IMR-90 (cell line): ENCODE data around the gene CADM4. TPM values are rescaled to one million over a fixed set of nuclear protein-coding genes. Genes with fewer than 3 reads are reported as not detected.

Experiments
- ATAC-seq: fragments of 200-7000 bp; cut with Tn5 transposase; 2 replicates; pipeline ENCODE4 v1.9.1; 2020; ENCODE audit warnings: low read depth, mild to moderate bottlenecking, moderate library complexity
- BruUV-seq: library from RNA; stranded (reverse); fragments of 400-500 nt; replicated peaks from 2 replicates; lab custom pipeline; 2021; lab: Mats Ljungman, UMichigan
- CTCF ChIA-PET: fragments of 300-600 bp; formaldehyde crosslinking; extraction: SDS; loops from one replicate; lab custom pipeline; 2021; ENCODE audit warnings: antibody characterized with exemption; lab: Yijun Ruan, JAX
- POLR2A ChIA-PET: fragments of 300-600 bp; sonication (Branson Sonifier 250); formaldehyde crosslinking; loops from one replicate; lab custom pipeline; 2022; ENCODE audit warnings: antibody characterized with exemption; ENCODE audit not compliant: unreplicated experiment; lab: Charles Lee
- DNase-seq: peaks from one replicate; pipeline ENCODE4 v3.0.0; 2013
- H2AFZ ChIP-seq: replicated peaks from 2 replicates; pipeline ENCODE3; 2013; ENCODE audit warnings: low read length, mild to moderate bottlenecking; ENCODE audit not compliant: poor library complexity
- H2AK5ac ChIP-seq: 2 replicates; pipeline ENCODE4 v1.6.1; 2013; ENCODE audit warnings: low read depth, low read length, inconsistent platforms
- H2AK9ac ChIP-seq: replicated peaks from 2 replicates; pipeline ENCODE3; 2013; ENCODE audit warnings: mild to moderate bottlenecking, low read depth, low read length, moderate library complexity; ENCODE audit not compliant: poor library complexity
- H2BK120ac ChIP-seq: 2 replicates; pipeline ENCODE4 v1.6.1; 2013; ENCODE audit warnings: low read depth, low read length, inconsistent platforms
- H2BK15ac ChIP-seq: 3 replicates; pipeline ENCODE4 v1.6.1; 2013; ENCODE audit warnings: low read depth, low read length, inconsistent platforms
- H2BK20ac ChIP-seq: 2 replicates; pipeline ENCODE4 v1.6.1; 2013; ENCODE audit warnings: low read depth, mild to moderate bottlenecking, inconsistent platforms, low read length, moderate library complexity
- H2BK5ac ChIP-seq: 2 replicates; pipeline ENCODE4 v1.6.1; 2013; ENCODE audit warnings: mild to moderate bottlenecking, low read depth, low read length, inconsistent platforms; ENCODE audit not compliant: poor library complexity, severe bottlenecking
- H3K14ac ChIP-seq: replicated peaks from 2 replicates; pipeline ENCODE4 v1.6.1; 2013; ENCODE audit warnings: low read depth, low read length, inconsistent platforms
- H3K18ac ChIP-seq: 2 replicates; pipeline ENCODE4 v1.6.1; 2013; ENCODE audit warnings: low read depth, low read length, control low read depth
- H3K23ac ChIP-seq: 2 replicates; pipeline ENCODE4 v1.6.1; 2013; ENCODE audit warnings: low read depth, low read length, inconsistent platforms
- H3K27ac ChIP-seq: 2 replicates; pipeline ENCODE4 v1.5.1; 2013; ENCODE audit warnings: mild to moderate bottlenecking, control low read depth, low read length; ENCODE audit not compliant: insufficient read depth
- H3K27me3 ChIP-seq: 2 replicates; pipeline ENCODE4 v1.6.1; 2013; ENCODE audit warnings: low read length; ENCODE audit not compliant: control insufficient read depth, insufficient read depth
- H3K36me3 ChIP-seq: 2 replicates; pipeline ENCODE4 v1.6.1; 2013; ENCODE audit warnings: low read length, mixed read lengths; ENCODE audit not compliant: control insufficient read depth, insufficient read depth
- H3K4ac ChIP-seq: 2 replicates; pipeline ENCODE4 v1.6.1; 2013; ENCODE audit warnings: low read depth, low read length, inconsistent platforms
- H3K4me1 ChIP-seq: 2 replicates; pipeline ENCODE4 v1.6.1; 2013; ENCODE audit warnings: low read length, mixed read lengths; ENCODE audit not compliant: control insufficient read depth, insufficient read depth
- H3K4me2 ChIP-seq: 2 replicates; pipeline ENCODE4 v1.6.1; 2013; ENCODE audit warnings: low read depth, mild to moderate bottlenecking, control low read depth, low read length, moderate library complexity
- H3K4me3 ChIP-seq: 2 replicates; pipeline ENCODE4 v1.5.1; 2013; ENCODE audit warnings: low read depth, mild to moderate bottlenecking, control low read depth, low read length, moderate library complexity; ENCODE audit not compliant: insufficient read depth
- H3K56ac ChIP-seq: 2 replicates; pipeline ENCODE4 v1.6.1; 2013; ENCODE audit warnings: low read length, inconsistent platforms; ENCODE audit not compliant: insufficient read depth; ENCODE audit errors: extremely low read depth
- H3K79me1 ChIP-seq, 2 experiments: 2 replicates each; pipeline ENCODE4 v1.6.1; 2013; ENCODE audit warnings: low read length in 2 of 2, inconsistent platforms in 1 of 2, low read depth in 1 of 2
- H3K9ac ChIP-seq: 2 replicates; pipeline ENCODE4 v1.6.1; 2013; ENCODE audit warnings: low read depth, low read length, control low read depth
- H3K9me1 ChIP-seq: 2 replicates; pipeline ENCODE4 v1.6.1; 2013; ENCODE audit warnings: low read length, inconsistent platforms; ENCODE audit not compliant: insufficient read depth
- H3K9me3 ChIP-seq: 2 replicates; pipeline ENCODE4 v1.6.1; 2013; ENCODE audit warnings: low read length; ENCODE audit not compliant: control insufficient read depth, insufficient read depth
- H4K20me1 ChIP-seq: 2 replicates; pipeline ENCODE4 v1.6.1; 2013; ENCODE audit warnings: low read length, inconsistent platforms; ENCODE audit not compliant: insufficient read depth
- H4K5ac ChIP-seq: 2 replicates; pipeline ENCODE4 v1.6.1; 2013; ENCODE audit warnings: mild to moderate bottlenecking, low read depth, low read length, control low read depth
- H4K8ac ChIP-seq, 2 experiments: 2 replicates each; pipeline ENCODE4 v1.6.1; 2013; ENCODE audit warnings: low read depth in 2 of 2, low read length in 2 of 2, control low read depth in 1 of 2, inconsistent platforms in 1 of 2
- H4K91ac ChIP-seq: 2 replicates; pipeline ENCODE4 v1.6.1; 2013; ENCODE audit warnings: low read depth, low read length, inconsistent platforms; ENCODE audit not compliant: insufficient read depth
- FOS ChIP-seq: fragments of 150-350 bp; IDR thresholded peaks from 2 replicates; pipeline ENCODE4 v1.6.1; 2016; ENCODE audit warnings: low read depth, low read length
- MAFK ChIP-seq: IDR thresholded peaks from 2 replicates; pipeline ENCODE4 v1.6.1; 2012; ENCODE audit warnings: low read depth, low read length, improper control_type of control experiment
- MAZ ChIP-seq: IDR thresholded peaks from 2 replicates; pipeline ENCODE4 v1.6.1; 2012; ENCODE audit warnings: low read depth, mild to moderate bottlenecking, low read length, improper control_type of control experiment, moderate library complexity, borderline replicate concordance
- POLR2A ChIP-seq: IDR thresholded peaks from 2 replicates; pipeline ENCODE4 v1.6.1; 2012; ENCODE audit warnings: mild to moderate bottlenecking, low read depth, low read length
- RAD21 ChIP-seq: IDR thresholded peaks from 2 replicates; pipeline ENCODE4 v1.6.1; 2012; ENCODE audit warnings: low read length, improper control_type of control experiment
- RCOR1 ChIP-seq: IDR thresholded peaks from 2 replicates; pipeline ENCODE4 v1.6.1; 2012; ENCODE audit warnings: mild to moderate bottlenecking, low read length, improper control_type of control experiment; ENCODE audit not compliant: insufficient replicate concordance
- RFX5 ChIP-seq: IDR thresholded peaks from 2 replicates; pipeline ENCODE4 v1.8.0; 2012; ENCODE audit warnings: low read depth, mild to moderate bottlenecking, low read length, moderate library complexity
- WGBS, 2 experiments: methylation state at CpG; one replicate each; pipeline versions ENCODE4 v1.1.5 to v1.1.7; 2013; ENCODE audit warnings: missing lambda C conversion rate in 2 of 2; ENCODE audit not compliant: insufficient read length in 1 of 2; ENCODE audit errors: extremely low coverage in 2 of 2; 5-methylcytosine and 5-hydroxymethylcytosine counted together
- dilution Hi-C: fragments of 300-500 bp; cut with HindIII; formaldehyde crosslinking; loops from one replicate; pipeline ENCODE4 v1.14.3; 2018; ENCODE audit warnings: low sequenced_read_pairs; ENCODE audit not compliant: unreplicated experiment
- in situ Hi-C: fragments of 300-500 bp; cut with MboI; formaldehyde crosslinking; loops from 3 replicates; pipeline ENCODE4 v1.14.3; 2019; ENCODE audit warnings: low sequenced_read_pairs, inconsistent platforms, mixed read lengths
- intact Hi-C: fragments of 100-400 bp; cut with micrococcal nuclease; formaldehyde crosslinking; loops from 2 replicates; pipeline ENCODE4 v1.10.0; 2022
- polyA plus RNA-seq, 3 experiments: library from polyadenylated mRNA; depleted of rRNA; stranded (reverse); fragments of >200 nt; gene quantifications; 2 replicates each; pipeline ENCODE4 v1.2.3, GENCODE V29; 2012; ENCODE audit warnings: low replicate concordance in 1 of 3
- total RNA-seq: library from RNA; depleted of rRNA; stranded (reverse); fragments of >200 nt; gene quantifications from 2 replicates; pipeline ENCODE4 v1.2.3, GENCODE V29; 2012
- TF ChIP-seq, protein P1 (sequence below): fragments of 150-350 bp; IDR thresholded peaks from 2 replicates; pipeline ENCODE4 v1.6.1; 2016; ENCODE audit warnings: low read depth, mild to moderate bottlenecking, low read length, moderate library complexity, borderline replicate concordance

The CADM4 gene
- total and polyA plus RNA-seq, 2 of the 4 experiments (the other 2 are of a cell fraction), result 2.0 to 4.9 TPM

- no peak overlapping the region for H3K27ac ChIP-seq
- no peak overlapping the region for H2AK9ac ChIP-seq
- H3K9me3 ChIP-seq, result no peaks in the 10 kb centered on the region
- no peak for ATAC-seq
- CTCF ChIA-PET, result no interaction called here
- H2AFZ ChIP-seq, result no peak overlapping the region
- WGBS, 2 experiments, result 79% methylated on average over 2 of the region's 4 CpGs; no CpG with 5 or more reads in 1 of the 2 experiments
- H3K9me1 ChIP-seq, result no peaks in the 10 kb centered on the region
- POLR2A ChIA-PET, result no interaction called here
- TF ChIP-seq MAZ (no peak), MAFK (peak; percentile 98), POLR2A (no peak), RFX5 (no peak), FOS (no peak), RAD21 (no peak), RCOR1 (no peak)
- TF ChIP-seq, protein P1, sequence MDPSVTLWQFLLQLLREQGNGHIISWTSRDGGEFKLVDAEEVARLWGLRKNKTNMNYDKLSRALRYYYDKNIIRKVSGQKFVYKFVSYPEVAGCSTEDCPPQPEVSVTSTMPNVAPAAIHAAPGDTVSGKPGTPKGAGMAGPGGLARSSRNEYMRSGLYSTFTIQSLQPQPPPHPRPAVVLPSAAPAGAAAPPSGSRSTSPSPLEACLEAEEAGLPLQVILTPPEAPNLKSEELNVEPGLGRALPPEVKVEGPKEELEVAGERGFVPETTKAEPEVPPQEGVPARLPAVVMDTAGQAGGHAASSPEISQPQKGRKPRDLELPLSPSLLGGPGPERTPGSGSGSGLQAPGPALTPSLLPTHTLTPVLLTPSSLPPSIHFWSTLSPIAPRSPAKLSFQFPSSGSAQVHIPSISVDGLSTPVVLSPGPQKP, result no peak
- no peak overlapping the region for H3K18ac ChIP-seq
- no peak overlapping the region for H3K4me3 ChIP-seq
- peaks cover 27% of the 10 kb centered on the region for H3K27me3 ChIP-seq
- no peaks in the 10 kb centered on the region for H4K20me1 ChIP-seq
- H4K8ac ChIP-seq, result no peak overlapping the region
- H3K14ac ChIP-seq, result no peak overlapping the region
- no peak overlapping the region for H3K56ac ChIP-seq
- H2AK5ac ChIP-seq, result no peak overlapping the region
- H3K4me2 ChIP-seq, result no peak overlapping the region
- peaks cover 5% of the 10 kb centered on the region for H3K36me3 ChIP-seq
- dilution Hi-C loops (no loop called here), in situ Hi-C loops (no loop called here), intact Hi-C loops (no loop called here)
- H3K9ac ChIP-seq, result no peak overlapping the region
- H3K79me1 ChIP-seq, result no peaks in the 10 kb centered on the region; a peak in 1 of 4 replicates
- no peak overlapping the region for H2BK20ac ChIP-seq
- H3K4me1 ChIP-seq, result peaks cover 5% of the 10 kb centered on the region
- no peak overlapping the region for H2BK15ac ChIP-seq
- no peak overlapping the region for H4K5ac ChIP-seq
- no peak for DNase-seq
- H2BK5ac ChIP-seq, result no peak overlapping the region
- H2BK120ac ChIP-seq, result no peak overlapping the region
- BruUV-seq, result no TSS peak
- no peak overlapping the region for H3K23ac ChIP-seq
- no peak overlapping the region for H4K91ac ChIP-seq
- H3K4ac ChIP-seq, result no peak overlapping the region
Measured at GRCh38 chr19:43642531-43642930, 2.9 kb upstream of the CADM4 start.
